HEK293 (cell line): ENCODE results near the gene STRIP1.

Source experiments
- CTCF ChIA-PET: fragments of 350-600 bp; formaldehyde crosslinking; extraction: SDS; loops from one replicate; lab custom pipeline; 2021; ENCODE audit warnings: antibody characterized with exemption; lab: Yijun Ruan, JAX
- POLR2A ChIA-PET: fragments of 300-600 bp; formaldehyde crosslinking; extraction: SDS; loops from one replicate; lab custom pipeline; 2020; ENCODE audit warnings: antibody characterized with exemption, inconsistent platforms; lab: Yijun Ruan, JAX
- H3K27ac ChIP-seq: fragments of 200-500 bp; sonication (Bioruptor generic); 2 replicates; pipeline ENCODE4 v1.5.1; 2014; ENCODE audit warnings: low read depth, low read length, control low read depth, inconsistent platforms; ENCODE audit errors: extremely low read depth
- H3K36me3 ChIP-seq, 2 experiments: fragments of 200-500 bp in 1 of 2; sonication (Bioruptor generic) in 1 of 2; 1 replicate in 1 of 2; 2 replicates in 1 of 2; pipeline ENCODE4 v1.5.1; 2014 to 2017; ENCODE audit warnings: inconsistent platforms in 2 of 2, low read length in 2 of 2; ENCODE audit not compliant: control insufficient read depth in 2 of 2, insufficient read depth in 1 of 2
- H3K4me1 ChIP-seq: fragments of 200-500 bp; sonication (Bioruptor generic); 2 replicates; pipeline ENCODE4 v1.5.1; 2014; ENCODE audit warnings: mild to moderate bottlenecking, low read length, inconsistent platforms; ENCODE audit not compliant: control insufficient read depth, insufficient read depth
- H3K4me3 ChIP-seq: 2 replicates; pipeline ENCODE4 v1.5.1; 2011; ENCODE audit warnings: low read depth, mild to moderate bottlenecking, control low read depth, low read length, moderate library complexity
- H3K9me3 ChIP-seq: fragments of 200-500 bp; sonication (Bioruptor generic); 2 replicates; pipeline ENCODE4 v1.5.1; 2014; ENCODE audit warnings: low read depth, low read length, inconsistent platforms; ENCODE audit not compliant: control insufficient read depth, insufficient read depth
- BCL11B ChIP-seq: fragments of 450-650 bp; formaldehyde crosslinking; IDR thresholded peaks from 2 replicates; pipeline ENCODE4 v1.5.1; 2016; ENCODE audit warnings: low read depth, missing biosample characterization, missing genetic modification characterization
- BCL6B ChIP-seq: fragments of 450-650 bp; formaldehyde crosslinking; IDR thresholded peaks from 2 replicates; pipeline ENCODE4 v1.5.1; 2017; ENCODE audit warnings: missing biosample characterization, missing genetic modification characterization
- KLF16 ChIP-seq: fragments of 450-650 bp; formaldehyde crosslinking; IDR thresholded peaks from 2 replicates; pipeline ENCODE4 v1.5.1; 2017; ENCODE audit warnings: missing biosample characterization, missing genetic modification characterization
- PATZ1 ChIP-seq: fragments of 450-650 bp; formaldehyde crosslinking; IDR thresholded peaks from 2 replicates; pipeline ENCODE4 v1.5.1; 2016; ENCODE audit warnings: missing biosample characterization, missing genetic modification characterization
- PRDM1 ChIP-seq: fragments of 450-650 bp; formaldehyde crosslinking; IDR thresholded peaks from 2 replicates; pipeline ENCODE4; 2016; ENCODE audit warnings: missing biosample characterization, missing genetic modification characterization
- WT1 ChIP-seq: fragments of 450-650 bp; formaldehyde crosslinking; IDR thresholded peaks from 2 replicates; pipeline ENCODE4 v1.5.1; 2016; ENCODE audit warnings: missing biosample characterization, missing genetic modification characterization
- ZBTB17 ChIP-seq: fragments of 450-650 bp; formaldehyde crosslinking; IDR thresholded peaks from 2 replicates; pipeline ENCODE4 v1.5.1; 2016; ENCODE audit warnings: missing biosample characterization, missing genetic modification characterization
- ZBTB49 ChIP-seq: fragments of 450-650 bp; formaldehyde crosslinking; IDR thresholded peaks from 2 replicates; pipeline ENCODE4 v1.5.1; 2016; ENCODE audit warnings: missing biosample characterization, missing genetic modification characterization, low read depth
- ZNF10 ChIP-seq: fragments of 450-650 bp; formaldehyde crosslinking; IDR thresholded peaks from 2 replicates; pipeline ENCODE4 v1.5.1; 2017; ENCODE audit warnings: missing biosample characterization, missing genetic modification characterization
- ZNF121 ChIP-seq: fragments of 450-650 bp; formaldehyde crosslinking; IDR thresholded peaks from 2 replicates; pipeline ENCODE4 v1.5.1; 2016; ENCODE audit warnings: missing biosample characterization, missing genetic modification characterization
- ZNF37A ChIP-seq: fragments of 450-650 bp; IDR thresholded peaks from 2 replicates; pipeline ENCODE4 v1.5.1; 2018; ENCODE audit warnings: missing biosample characterization, missing genetic modification characterization
- ZNF555 ChIP-seq: fragments of 450-650 bp; formaldehyde crosslinking; conservative IDR thresholded peaks from 2 replicates; pipeline ENCODE4 v1.5.1; 2017; ENCODE audit warnings: missing biosample characterization, mild to moderate bottlenecking, missing genetic modification characterization, inconsistent platforms
- ZNF610 ChIP-seq: fragments of 450-650 bp; formaldehyde crosslinking; IDR thresholded peaks from 2 replicates; pipeline ENCODE4 v1.5.1; 2016; ENCODE audit warnings: missing biosample characterization, missing genetic modification characterization, borderline replicate concordance
- ZNF654 ChIP-seq: fragments of 450-650 bp; formaldehyde crosslinking; IDR thresholded peaks from 2 replicates; pipeline ENCODE4 v1.5.1; 2016; ENCODE audit warnings: low read depth, missing biosample characterization, missing genetic modification characterization
- ZNF660 ChIP-seq: fragments of 450-650 bp; IDR thresholded peaks from 2 replicates; pipeline ENCODE4 v1.5.1; 2018; ENCODE audit warnings: missing biosample characterization, mild to moderate bottlenecking, missing genetic modification characterization
- ZNF701 ChIP-seq: fragments of 450-650 bp; formaldehyde crosslinking; IDR thresholded peaks from 2 replicates; pipeline ENCODE4 v1.5.1; 2016; ENCODE audit warnings: missing biosample characterization, missing genetic modification characterization
- ZXDB ChIP-seq: fragments of 450-650 bp; formaldehyde crosslinking; IDR thresholded peaks from 2 replicates; pipeline ENCODE4 v1.5.1; 2016; ENCODE audit warnings: missing biosample characterization, missing genetic modification characterization
- TF ChIP-seq, protein P1 (sequence below): fragments of 450-650 bp; formaldehyde crosslinking; IDR thresholded peaks from 2 replicates; pipeline ENCODE4 v1.5.1; 2016; ENCODE audit warnings: missing biosample characterization, missing genetic modification characterization

The STRIP1 gene

DNA sequence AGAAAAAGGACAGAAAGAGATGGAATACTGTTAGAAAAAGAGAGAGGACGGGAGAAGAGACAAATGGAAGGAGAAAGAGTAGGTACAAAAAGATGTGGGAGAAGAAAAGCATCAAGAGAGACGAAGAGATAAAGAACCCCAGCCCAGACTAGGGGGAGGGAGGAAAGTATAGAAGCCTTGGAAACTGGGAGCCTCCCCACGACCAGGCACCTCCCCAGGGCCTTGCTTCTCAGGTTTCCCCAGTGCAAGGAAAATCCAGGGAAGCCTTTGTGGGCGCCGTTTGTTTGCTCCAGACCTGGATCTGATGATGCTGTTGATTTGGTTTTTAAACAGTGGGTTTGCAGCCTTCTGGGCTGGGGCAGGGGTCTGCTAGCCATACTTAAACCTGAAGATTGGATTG is 51.2 kb downstream of the STRIP1 start:
- TF ChIP-seq ZXDB (tag by site-specific recombination) (no peak), WT1 (tag by site-specific recombination) (peak; percentile 42; the same call in 1 of the 2 replicates)
- H3K9me3 ChIP-seq: no peaks in the 10 kb centered on the region
- no peaks in the 10 kb centered on the region for H3K4me1 ChIP-seq
- ChIA-PET CTCF (interaction anchor here (0.9 kb wide), 1 partner anchor 250 kb away, joined by 4 read pairs; no protein-coding TSS in a partner anchor), POLR2A (no interaction called here)
- H3K27ac ChIP-seq: no peak overlapping the region
- no peak overlapping the region for H3K4me3 ChIP-seq
- H3K36me3 ChIP-seq: no peaks in the 10 kb centered on the region

DNA sequence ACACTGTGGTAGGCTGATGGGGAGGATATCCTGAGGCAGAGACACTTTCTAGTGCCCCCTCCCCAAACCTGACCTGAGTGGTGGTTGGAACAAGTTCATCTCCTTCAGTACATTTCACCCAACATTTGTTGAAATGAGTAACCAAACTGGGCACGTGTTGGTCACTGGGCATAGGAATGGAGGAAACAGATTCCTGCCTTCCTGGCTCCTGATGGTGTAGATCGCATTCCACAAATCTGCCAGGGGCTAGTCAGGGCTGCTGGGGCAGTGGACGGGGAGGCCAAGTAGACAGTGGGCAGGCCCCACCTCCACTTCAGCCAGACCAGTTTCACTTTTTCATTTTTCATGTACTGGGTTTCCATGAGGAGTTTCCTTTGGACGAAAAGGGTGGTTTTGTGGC is 52.5 kb downstream of the STRIP1 start:
- H3K27ac ChIP-seq: no peak overlapping the region
- ChIA-PET CTCF (interaction anchor here (0.7 to 6.8 kb wide), 7 partner anchors 15 to 82 kb away, joined by 3 to 182 read pairs (median 4); partner anchors contain the start of gene ALX3), POLR2A (no interaction called here)
- H3K4me1 ChIP-seq: no peaks in the 10 kb centered on the region
- no peaks in the 10 kb centered on the region for H3K36me3 ChIP-seq
- no peak overlapping the region for H3K4me3 ChIP-seq
- H3K9me3 ChIP-seq: no peaks in the 10 kb centered on the region
- TF ChIP-seq ZNF555 (no peak), ZBTB17 (tag by site-specific recombination) (0 out of 2 replicates have a peak, but pooled peaks have one; percentile 16)

- POLR2A ChIA-PET: no interaction called here
- Histone ChIP-seq H3K27ac (no peak overlapping the region), H3K9me3 (no peaks in the 10 kb centered on the region), H3K36me3 (no peaks in the 10 kb centered on the region), H3K4me3 (no peak overlapping the region), H3K4me1 (no peaks in the 10 kb centered on the region)
- TF ChIP-seq, protein P1, sequence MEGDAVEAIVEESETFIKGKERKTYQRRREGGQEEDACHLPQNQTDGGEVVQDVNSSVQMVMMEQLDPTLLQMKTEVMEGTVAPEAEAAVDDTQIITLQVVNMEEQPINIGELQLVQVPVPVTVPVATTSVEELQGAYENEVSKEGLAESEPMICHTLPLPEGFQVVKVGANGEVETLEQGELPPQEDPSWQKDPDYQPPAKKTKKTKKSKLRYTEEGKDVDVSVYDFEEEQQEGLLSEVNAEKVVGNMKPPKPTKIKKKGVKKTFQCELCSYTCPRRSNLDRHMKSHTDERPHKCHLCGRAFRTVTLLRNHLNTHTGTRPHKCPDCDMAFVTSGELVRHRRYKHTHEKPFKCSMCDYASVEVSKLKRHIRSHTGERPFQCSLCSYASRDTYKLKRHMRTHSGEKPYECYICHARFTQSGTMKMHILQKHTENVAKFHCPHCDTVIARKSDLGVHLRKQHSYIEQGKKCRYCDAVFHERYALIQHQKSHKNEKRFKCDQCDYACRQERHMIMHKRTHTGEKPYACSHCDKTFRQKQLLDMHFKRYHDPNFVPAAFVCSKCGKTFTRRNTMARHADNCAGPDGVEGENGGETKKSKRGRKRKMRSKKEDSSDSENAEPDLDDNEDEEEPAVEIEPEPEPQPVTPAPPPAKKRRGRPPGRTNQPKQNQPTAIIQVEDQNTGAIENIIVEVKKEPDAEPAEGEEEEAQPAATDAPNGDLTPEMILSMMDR: peak; percentile 40; the same call in 1 of the 2 replicates
- no peak for TF ChIP-seq ZNF660
- peak; percentile 27; the same call in 1 of the 2 replicates for TF ChIP-seq PATZ1 (tag by site-specific recombination)
- peak; percentile 28 for TF ChIP-seq ZNF654
- CTCF ChIA-PET: interaction anchor here (0.6 to 6.8 kb wide), 34 partner anchors 11 to 1328 kb away, joined by 3 to 182 read pairs (median 4); partner anchors contain the start of genes ALX3 and KCNC4
Observed at GRCh38 chr1:110087812-110088738, 53.7 kb downstream of the STRIP1 start.

- ChIA-PET CTCF (interaction anchor here (0.7 to 6.8 kb wide), 22 partner anchors 12 to 415 kb away, joined by 3 to 182 read pairs (median 8); partner anchors contain the start of gene ALX3), POLR2A (no interaction called here)
- Histone ChIP-seq H3K4me3 (no peak overlapping the region), H3K9me3 (no peaks in the 10 kb centered on the region), H3K4me1 (no peaks in the 10 kb centered on the region), H3K27ac (no peak overlapping the region), H3K36me3 (no peaks in the 10 kb centered on the region)
- TF ChIP-seq ZNF610 (tag by site-specific recombination) (no peak), PRDM1 (no peak), ZNF37A (no peak), BCL11B (tag by site-specific recombination) (no peak), KLF16 (tag by site-specific recombination) (no peak), ZNF701 (no peak), ZBTB49 (no peak), BCL6B (tag by site-specific recombination) (no peak), ZNF121 (tag by site-specific recombination) (no peak), ZNF10 (tag by site-specific recombination) (no peak), ZXDB (tag by site-specific recombination) (no peak)
Observed at GRCh38 chr1:110088739-110089316, 54.4 kb downstream of the STRIP1 start.
